AG04449 (cell line): ENCODE data around the gene ACO2.

ENCODE experiments used
- CTCF ChIA-PET: fragments of 350-600 bp; formaldehyde crosslinking; extraction: SDS; loops from one replicate; lab custom pipeline; 2021; ENCODE audit warnings: antibody characterized with exemption; lab: Yijun Ruan, JAX
- POLR2A ChIA-PET: fragments of 400-600, 350-600 bp; formaldehyde crosslinking; extraction: SDS; loops from one replicate; lab custom pipeline; 2020; ENCODE audit warnings: antibody characterized with exemption, inconsistent platforms; lab: Yijun Ruan, JAX
- DNase-seq: peaks from one replicate; pipeline ENCODE4 v3.0.0-alpha.2; 2010; ENCODE audit warnings: low read depth, low spot score
- H3K4me3 ChIP-seq: 2 replicates; pipeline ENCODE4 v1.5.1; 2011; ENCODE audit warnings: low read depth, mild to moderate bottlenecking, control low read depth, low read length
- TF ChIP-seq, protein P1 (sequence below): IDR thresholded peaks from one replicate; pipeline ENCODE4 v1.5.1; 2011; ENCODE audit warnings: mild to moderate bottlenecking, moderate library complexity, low read length, control low read depth, inconsistent platforms; ENCODE audit not compliant: insufficient read depth; ENCODE audit errors: missing control alignments

The ACO2 gene

DNA sequence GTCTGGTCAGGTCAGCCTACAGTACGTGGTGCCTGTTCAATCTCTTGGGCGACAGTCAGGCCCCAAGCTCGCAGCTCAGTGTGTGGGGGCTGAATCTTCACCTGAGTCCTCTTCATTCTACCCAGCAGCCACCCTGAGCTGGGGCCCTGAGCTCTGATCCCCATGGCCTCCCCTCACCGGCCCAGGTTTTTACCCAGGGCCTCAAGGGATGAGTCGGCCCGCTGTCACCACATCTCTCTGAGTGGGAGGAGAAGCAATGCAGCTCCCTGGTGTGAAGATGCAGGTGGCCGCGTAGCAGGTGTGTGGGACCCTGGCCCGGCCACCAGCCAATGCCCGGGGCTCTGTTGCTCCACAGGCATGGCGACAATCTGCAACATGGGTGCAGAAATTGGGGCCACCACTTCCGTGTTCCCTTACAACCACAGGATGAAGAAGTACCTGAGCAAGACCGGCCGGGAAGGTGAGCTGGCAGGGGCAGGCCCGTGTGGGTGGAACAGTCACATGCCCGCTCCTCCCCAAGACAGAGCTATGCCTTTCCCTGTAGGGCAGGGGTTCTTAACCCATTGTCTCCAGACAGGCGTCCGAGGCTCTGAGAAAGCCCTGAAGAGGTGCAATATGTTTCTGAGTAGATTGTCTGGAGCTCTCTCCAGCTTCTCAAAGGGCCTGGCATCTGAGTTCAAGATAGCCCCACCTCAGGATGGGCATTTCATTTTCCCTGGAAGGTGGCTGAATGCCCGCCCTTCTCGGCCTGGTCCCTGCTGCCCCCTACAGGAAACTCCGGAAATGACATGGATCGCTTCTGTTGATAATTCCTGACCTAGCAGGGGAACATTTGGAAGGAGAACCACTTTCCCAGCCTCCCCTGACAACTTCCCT is 48.5 kb downstream of the ACO2 start:
- ChIA-PET POLR2A (interaction anchor here (0.5 to 1.1 kb wide), 4 partner anchors 35 to 79 kb away, joined by 3 to 6 read pairs (median 3); partner anchors contain the start of gene TOB2), CTCF (interaction anchor here (0.6 to 7.1 kb wide), 57 partner anchors 8 to 595 kb away, joined by 3 to 74 read pairs (median 6); partner anchors contain the start of genes ACO2, PHF5A, PMM1 and RANGAP1)
- TF ChIP-seq, protein P1, sequence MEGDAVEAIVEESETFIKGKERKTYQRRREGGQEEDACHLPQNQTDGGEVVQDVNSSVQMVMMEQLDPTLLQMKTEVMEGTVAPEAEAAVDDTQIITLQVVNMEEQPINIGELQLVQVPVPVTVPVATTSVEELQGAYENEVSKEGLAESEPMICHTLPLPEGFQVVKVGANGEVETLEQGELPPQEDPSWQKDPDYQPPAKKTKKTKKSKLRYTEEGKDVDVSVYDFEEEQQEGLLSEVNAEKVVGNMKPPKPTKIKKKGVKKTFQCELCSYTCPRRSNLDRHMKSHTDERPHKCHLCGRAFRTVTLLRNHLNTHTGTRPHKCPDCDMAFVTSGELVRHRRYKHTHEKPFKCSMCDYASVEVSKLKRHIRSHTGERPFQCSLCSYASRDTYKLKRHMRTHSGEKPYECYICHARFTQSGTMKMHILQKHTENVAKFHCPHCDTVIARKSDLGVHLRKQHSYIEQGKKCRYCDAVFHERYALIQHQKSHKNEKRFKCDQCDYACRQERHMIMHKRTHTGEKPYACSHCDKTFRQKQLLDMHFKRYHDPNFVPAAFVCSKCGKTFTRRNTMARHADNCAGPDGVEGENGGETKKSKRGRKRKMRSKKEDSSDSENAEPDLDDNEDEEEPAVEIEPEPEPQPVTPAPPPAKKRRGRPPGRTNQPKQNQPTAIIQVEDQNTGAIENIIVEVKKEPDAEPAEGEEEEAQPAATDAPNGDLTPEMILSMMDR = peak; percentile 89
- H3K4me3 ChIP-seq = no peak overlapping the region
- no peak for DNase-seq

DNA sequence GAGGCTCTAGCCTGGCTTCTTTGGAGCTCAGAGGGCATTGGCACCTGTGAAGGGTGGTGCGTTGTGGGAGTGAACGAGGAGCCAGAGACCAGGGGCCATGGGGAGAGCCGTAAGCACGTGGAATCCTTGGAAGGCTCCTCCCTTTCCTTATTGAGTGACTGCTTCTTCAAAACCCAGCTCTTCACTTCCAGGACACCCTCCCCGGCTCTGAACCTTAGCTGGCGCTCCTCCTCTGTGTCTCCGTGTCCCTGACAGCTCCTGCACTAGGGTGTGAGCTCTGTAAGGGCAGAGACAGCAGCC is 49.1 kb downstream of the ACO2 start:
- no peak overlapping the region for H3K4me3 ChIP-seq
- DNase-seq = no peak
- ChIA-PET CTCF (interaction anchor here (0.6 to 7.1 kb wide), 54 partner anchors 9 to 595 kb away, joined by 3 to 74 read pairs (median 6); partner anchors contain the start of genes ACO2, PHF5A, PMM1 and RANGAP1), POLR2A (interaction anchor here (0.7 to 0.8 kb wide), 2 partner anchors 71 kb away, joined by 3 to 6 read pairs; partner anchors contain the start of gene TOB2)
- TF ChIP-seq, protein P1 = no peak

DNA sequence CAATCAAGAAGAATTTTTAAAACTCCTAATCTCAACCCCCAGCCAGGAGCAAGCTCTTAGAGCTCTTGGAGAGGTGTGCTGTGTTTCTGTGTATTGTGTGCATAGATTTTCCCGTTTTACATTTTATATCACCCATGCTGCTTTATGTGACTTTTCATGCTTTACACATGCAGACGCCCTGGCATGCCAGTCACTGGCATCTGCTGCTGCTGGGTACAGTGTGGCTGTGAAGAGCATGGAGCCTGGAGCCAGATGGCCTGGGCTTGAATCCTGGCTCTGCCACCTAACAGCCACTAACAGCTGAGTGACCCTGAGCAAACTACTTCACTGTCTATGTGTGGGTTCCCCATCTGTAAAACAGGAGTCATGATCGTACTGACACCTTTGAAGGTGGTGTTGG is 52.2 kb downstream of the ACO2 start:
- no peak overlapping the region for H3K4me3 ChIP-seq
- no peak for DNase-seq
- ChIA-PET POLR2A (interaction anchor here (0.5 kb wide), 1 partner anchor 29 kb away, joined by 3 read pairs; no protein-coding TSS in a partner anchor), CTCF (interaction anchor here (0.9 to 1.4 kb wide), 2 partner anchors 9 to 12 kb away, joined by 3 to 4 read pairs; no protein-coding TSS in a partner anchor)
- TF ChIP-seq, protein P1 = no peak

DNA sequence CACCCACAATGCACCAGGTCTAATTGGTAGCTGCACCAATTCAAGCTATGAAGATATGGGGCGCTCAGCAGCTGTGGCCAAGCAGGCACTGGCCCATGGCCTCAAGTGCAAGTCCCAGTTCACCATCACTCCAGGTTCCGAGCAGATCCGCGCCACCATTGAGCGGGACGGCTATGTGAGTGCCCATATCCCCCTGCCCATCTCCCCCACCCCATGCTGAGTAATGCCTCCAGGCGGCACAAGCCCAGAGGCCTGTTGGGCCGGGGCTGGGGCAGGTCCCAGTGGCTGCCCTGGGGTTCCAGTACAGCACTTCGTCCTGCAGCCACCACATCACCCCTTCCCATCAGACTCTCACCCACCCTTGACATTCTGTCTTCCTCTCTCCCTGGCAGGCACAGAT is 53.9 kb downstream of the ACO2 start:
- no peak overlapping the region for H3K4me3 ChIP-seq
- TF ChIP-seq, protein P1 = no peak
- CTCF ChIA-PET = interaction anchor here (1.1 to 2.8 kb wide), 2 partner anchors 10 to 14 kb away, joined by 3 to 21 read pairs; no protein-coding TSS in a partner anchor
- no peak for DNase-seq
- POLR2A ChIA-PET = interaction anchor here (1.4 kb wide), 1 partner anchor 119 kb away, joined by 3 read pairs; no protein-coding TSS in a partner anchor

DNA sequence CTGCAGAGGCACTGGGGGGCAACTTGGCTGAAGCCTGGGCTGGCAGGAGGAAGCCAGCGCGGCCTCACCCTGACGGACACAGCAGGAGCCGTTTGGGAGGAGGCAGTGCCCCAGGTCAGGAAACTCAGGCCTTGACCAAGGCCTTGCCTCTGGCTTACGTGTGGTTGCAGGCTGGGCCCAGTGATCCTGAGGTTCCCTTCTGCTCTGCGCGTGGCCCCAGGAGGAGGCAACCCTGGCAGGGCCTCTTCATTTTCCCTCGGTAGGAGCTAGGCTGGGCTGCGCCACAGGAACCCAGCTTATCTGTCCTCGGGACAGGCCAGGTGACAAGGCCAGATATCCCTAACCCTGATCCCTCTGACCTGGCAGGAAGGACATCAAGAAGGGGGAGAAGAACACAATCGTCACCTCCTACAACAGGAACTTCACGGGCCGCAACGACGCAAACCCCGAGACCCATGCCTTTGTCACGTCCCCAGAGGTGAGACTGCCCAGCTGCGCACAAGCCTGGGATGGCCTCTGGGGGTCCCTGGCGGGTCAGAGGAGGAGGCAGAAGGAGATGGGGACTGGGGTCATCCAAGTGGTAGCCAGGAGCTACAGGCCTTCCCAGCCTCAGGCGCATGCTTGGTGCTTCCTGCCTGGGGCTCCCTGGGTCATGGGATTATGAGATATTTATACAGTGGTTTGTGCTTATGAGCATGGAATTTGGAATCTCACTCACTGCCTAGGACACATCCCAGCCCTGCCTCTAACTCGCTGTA is 54.7 kb downstream of the ACO2 start:
- CTCF ChIA-PET = interaction anchor here (1.0 to 5.2 kb wide), 5 partner anchors 9 to 73 kb away, joined by 3 to 41 read pairs (median 21); no protein-coding TSS in a partner anchor
- DNase-seq = no peak
- POLR2A ChIA-PET = interaction anchor here (0.6 to 1.4 kb wide), 2 partner anchors 12 to 120 kb away, joined by 3 read pairs; no protein-coding TSS in a partner anchor
- TF ChIP-seq, protein P1 = no peak
- no peak overlapping the region for H3K4me3 ChIP-seq
